HL-60 (cell line): Measurements from ENCODE around the gene KIF5A.

Experiments
- GABPA ChIP-seq: IDR thresholded peaks from 2 replicates; pipeline ENCODE4 v1.6.1; 2012; ENCODE audit warnings: low read depth
- POLR2AphosphoS5 ChIP-seq: IDR thresholded peaks from 2 replicates; pipeline ENCODE4 v1.6.1; 2012; ENCODE audit warnings: low read depth
- TF ChIP-seq, protein P1 (sequence below): IDR thresholded peaks from one replicate; pipeline ENCODE4 v1.5.1; 2011; ENCODE audit warnings: low read length, control low read depth, inconsistent platforms; ENCODE audit not compliant: insufficient read depth
- TF ChIP-seq, protein P2 (sequence below): IDR thresholded peaks from 2 replicates; pipeline ENCODE4 v1.6.1; 2012; ENCODE audit warnings: low read depth; ENCODE audit not compliant: insufficient replicate concordance

DNA sequence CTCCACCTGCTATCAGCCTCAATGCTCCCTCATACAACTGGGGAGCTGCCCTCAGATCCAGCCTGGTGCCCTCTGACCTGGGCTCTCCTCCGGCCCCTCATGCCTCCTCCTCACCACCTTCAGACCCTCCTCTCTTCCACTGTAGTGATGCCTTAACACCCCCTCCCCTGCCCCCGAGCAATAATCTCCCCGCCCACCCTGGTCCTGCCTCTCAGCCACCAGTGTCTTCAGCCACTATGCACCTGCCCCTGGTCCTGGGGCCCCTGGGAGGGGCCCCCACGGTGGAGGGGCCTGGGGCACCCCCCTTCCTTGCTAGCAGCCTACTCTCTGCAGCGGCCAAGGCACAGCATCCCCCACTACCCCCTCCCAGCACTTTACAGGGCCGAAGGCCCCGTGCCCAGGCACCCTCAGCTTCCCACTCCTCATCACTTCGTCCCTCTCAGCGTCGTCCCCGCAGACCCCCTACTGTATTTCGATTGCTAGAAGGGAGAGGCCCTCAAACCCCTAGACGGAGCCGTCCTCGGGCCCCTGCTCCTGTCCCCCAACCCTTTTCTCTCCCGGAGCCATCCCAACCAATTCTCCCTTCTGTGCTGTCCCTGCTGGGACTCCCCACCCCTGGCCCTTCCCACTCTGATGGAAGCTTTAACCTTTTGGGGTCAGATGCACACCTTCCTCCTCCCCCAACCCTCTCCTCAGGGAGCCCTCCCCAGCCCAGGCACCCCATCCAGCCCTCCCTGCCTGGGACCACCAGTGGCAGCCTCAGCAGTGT lies 24.0 kb upstream of the KIF5A start:
- TF ChIP-seq, protein P1, sequence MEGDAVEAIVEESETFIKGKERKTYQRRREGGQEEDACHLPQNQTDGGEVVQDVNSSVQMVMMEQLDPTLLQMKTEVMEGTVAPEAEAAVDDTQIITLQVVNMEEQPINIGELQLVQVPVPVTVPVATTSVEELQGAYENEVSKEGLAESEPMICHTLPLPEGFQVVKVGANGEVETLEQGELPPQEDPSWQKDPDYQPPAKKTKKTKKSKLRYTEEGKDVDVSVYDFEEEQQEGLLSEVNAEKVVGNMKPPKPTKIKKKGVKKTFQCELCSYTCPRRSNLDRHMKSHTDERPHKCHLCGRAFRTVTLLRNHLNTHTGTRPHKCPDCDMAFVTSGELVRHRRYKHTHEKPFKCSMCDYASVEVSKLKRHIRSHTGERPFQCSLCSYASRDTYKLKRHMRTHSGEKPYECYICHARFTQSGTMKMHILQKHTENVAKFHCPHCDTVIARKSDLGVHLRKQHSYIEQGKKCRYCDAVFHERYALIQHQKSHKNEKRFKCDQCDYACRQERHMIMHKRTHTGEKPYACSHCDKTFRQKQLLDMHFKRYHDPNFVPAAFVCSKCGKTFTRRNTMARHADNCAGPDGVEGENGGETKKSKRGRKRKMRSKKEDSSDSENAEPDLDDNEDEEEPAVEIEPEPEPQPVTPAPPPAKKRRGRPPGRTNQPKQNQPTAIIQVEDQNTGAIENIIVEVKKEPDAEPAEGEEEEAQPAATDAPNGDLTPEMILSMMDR, result no peak
- no peak for TF ChIP-seq GABPA
- TF ChIP-seq, protein P2, sequence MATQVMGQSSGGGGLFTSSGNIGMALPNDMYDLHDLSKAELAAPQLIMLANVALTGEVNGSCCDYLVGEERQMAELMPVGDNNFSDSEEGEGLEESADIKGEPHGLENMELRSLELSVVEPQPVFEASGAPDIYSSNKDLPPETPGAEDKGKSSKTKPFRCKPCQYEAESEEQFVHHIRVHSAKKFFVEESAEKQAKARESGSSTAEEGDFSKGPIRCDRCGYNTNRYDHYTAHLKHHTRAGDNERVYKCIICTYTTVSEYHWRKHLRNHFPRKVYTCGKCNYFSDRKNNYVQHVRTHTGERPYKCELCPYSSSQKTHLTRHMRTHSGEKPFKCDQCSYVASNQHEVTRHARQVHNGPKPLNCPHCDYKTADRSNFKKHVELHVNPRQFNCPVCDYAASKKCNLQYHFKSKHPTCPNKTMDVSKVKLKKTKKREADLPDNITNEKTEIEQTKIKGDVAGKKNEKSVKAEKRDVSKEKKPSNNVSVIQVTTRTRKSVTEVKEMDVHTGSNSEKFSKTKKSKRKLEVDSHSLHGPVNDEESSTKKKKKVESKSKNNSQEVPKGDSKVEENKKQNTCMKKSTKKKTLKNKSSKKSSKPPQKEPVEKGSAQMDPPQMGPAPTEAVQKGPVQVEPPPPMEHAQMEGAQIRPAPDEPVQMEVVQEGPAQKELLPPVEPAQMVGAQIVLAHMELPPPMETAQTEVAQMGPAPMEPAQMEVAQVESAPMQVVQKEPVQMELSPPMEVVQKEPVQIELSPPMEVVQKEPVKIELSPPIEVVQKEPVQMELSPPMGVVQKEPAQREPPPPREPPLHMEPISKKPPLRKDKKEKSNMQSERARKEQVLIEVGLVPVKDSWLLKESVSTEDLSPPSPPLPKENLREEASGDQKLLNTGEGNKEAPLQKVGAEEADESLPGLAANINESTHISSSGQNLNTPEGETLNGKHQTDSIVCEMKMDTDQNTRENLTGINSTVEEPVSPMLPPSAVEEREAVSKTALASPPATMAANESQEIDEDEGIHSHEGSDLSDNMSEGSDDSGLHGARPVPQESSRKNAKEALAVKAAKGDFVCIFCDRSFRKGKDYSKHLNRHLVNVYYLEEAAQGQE, result no peak
- no peak for TF ChIP-seq POLR2AphosphoS5
